ENCODE measurements around the gene GDE1.

DNA sequence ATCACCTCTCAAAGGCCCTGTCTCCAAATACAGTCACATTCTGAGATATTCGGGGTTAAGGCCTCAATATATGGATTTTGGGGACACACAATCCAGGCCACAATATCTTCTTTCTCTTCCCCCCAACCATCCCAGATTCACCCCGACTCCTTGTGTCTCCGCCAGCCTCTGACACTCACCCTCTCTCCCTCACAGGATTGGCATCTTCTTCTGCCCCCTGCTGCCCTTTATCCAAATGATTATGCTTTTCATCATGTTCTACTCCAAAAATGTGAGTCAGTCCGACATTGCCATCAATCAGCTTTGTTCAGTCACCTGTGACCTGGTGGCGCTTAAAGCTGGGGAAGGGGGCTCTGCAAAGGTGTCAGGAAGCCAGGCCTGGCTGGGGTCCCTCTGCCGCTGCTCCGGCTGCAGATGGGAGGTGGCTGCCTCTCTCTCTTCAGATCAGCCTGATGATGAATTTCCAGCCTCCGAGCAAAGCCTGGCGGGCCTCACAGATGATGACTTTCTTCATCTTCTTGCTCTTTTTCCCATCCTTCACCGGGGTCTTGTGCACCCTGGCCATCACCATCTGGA, 35.1 kb downstream of the GDE1 start:
- TF ChIP-seq POLR2A (IDR thresholded peaks at IDR 0.05; ENCODE audit: low read depth, low read length): no peak
- TF ChIP-seq POLR2AphosphoS5 (IDR thresholded peaks at IDR 0.05; ENCODE audit: low read depth, low read length): no peak
- TF ChIP-seq SPI1 (IDR thresholded peaks at IDR 0.05; ENCODE audit: low read depth, low read length): no peak
- no peak for TF ChIP-seq TAF1 (IDR thresholded peaks at IDR 0.05; ENCODE audit: low read depth, low read length)
- no peak for TF ChIP-seq PAX5 (IDR thresholded peaks at IDR 0.05; ENCODE audit: insufficient read depth, low read length, severe bottlenecking)
- no peak for TF ChIP-seq POU2F2 (IDR thresholded peaks at IDR 0.05; ENCODE audit: low read depth, low read length)

Data from GM12891 (cell line).